NT2/D1 (cell line): Measurements from ENCODE around the gene CX3CL1.

Experiments
- SUZ12 ChIP-seq: IDR thresholded peaks from 2 replicates; pipeline ENCODE4 v1.6.1; 2011; ENCODE audit not compliant: insufficient read length, insufficient read depth; ENCODE audit errors: extremely low read depth
- YY1 ChIP-seq: IDR thresholded peaks from 2 replicates; pipeline ENCODE4 v1.6.1; 2011; ENCODE audit not compliant: insufficient read length, insufficient read depth
- ZNF274 ChIP-seq: IDR thresholded peaks from 2 replicates; pipeline ENCODE4 v1.6.1; 2011; ENCODE audit warnings: mild to moderate bottlenecking, low read depth, low read length

DNA sequence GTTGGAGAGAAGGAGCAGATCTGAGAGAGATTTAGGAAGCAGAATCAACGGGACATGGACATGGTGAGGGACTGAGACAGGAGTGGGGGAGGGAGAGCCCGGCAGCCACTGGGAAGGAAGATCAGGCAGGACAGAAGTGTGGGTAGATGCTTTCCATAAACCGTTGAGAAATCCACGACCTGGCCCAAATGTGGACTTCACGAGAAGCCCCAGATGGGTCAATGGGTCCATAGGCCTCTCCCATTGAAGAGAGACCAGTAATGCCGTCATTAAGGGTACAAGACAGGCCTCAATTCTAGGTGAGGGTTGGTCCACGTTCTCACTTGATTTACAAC is 14.2 kb upstream of the CX3CL1 start:
- TF ChIP-seq YY1 (no peak), ZNF274 (no peak), SUZ12 (no peak)
